ENCODE measurements around the gene DAG1.

DAG1 gene

GRCh38 chr3:49531218-49531617 lies 61.2 kb downstream of the DAG1 start:
- no peaks in the 10 kb centered on the region for H3K9me3 ChIP-seq (ENCODE audit: low read depth, low read length)
- no peak overlapping the region for H3K27ac ChIP-seq
- no peak overlapping the region for H3K4me3 ChIP-seq
- no peak overlapping the region for H3K9ac ChIP-seq (ENCODE audit: insufficient read length)
- no peaks in the 10 kb centered on the region; the same call in 1 of the 2 replicates for H3K36me3 ChIP-seq (ENCODE audit: insufficient read depth, low read length)
- TF ChIP-seq EZH2 (IDR thresholded peaks at IDR 0.05), result no peak
- TF ChIP-seq POLR2AphosphoS5 (IDR thresholded peaks at IDR 0.05; ENCODE audit: borderline replicate concordance, low read depth, low read length), result no peak
- DNase-seq (ENCODE audit: low read depth, low spot score), result no peak

DNA sequence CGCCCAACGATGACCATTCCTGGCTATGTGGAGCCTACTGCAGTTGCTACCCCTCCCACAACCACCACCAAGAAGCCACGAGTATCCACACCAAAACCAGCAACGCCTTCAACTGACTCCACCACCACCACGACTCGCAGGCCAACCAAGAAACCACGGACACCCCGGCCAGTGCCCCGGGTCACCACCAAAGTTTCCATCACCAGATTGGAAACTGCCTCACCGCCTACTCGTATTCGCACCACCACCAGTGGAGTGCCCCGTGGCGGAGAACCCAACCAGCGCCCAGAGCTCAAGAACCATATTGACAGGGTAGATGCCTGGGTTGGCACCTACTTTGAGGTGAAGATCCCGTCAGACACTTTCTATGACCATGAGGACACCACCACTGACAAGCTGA lies 61.6 kb downstream of the DAG1 start:
- H3K9ac ChIP-seq (ENCODE audit: insufficient read length), result no peak overlapping the region
- no peaks in the 10 kb centered on the region for H3K9me3 ChIP-seq (ENCODE audit: low read depth, low read length)
- TF ChIP-seq POLR2AphosphoS5 (IDR thresholded peaks at IDR 0.05; ENCODE audit: borderline replicate concordance, low read depth, low read length) (no peak), FOXP2 (optimal IDR thresholded peaks at IDR 0.05; ENCODE audit: control extremely low read depth, extremely low read length, insufficient read depth) (no peak), EZH2 (IDR thresholded peaks at IDR 0.05) (no peak)
- no peak overlapping the region for H3K4me3 ChIP-seq
- H3K27ac ChIP-seq, result no peak overlapping the region
- no peaks in the 10 kb centered on the region; the same call in 1 of the 2 replicates for H3K36me3 ChIP-seq (ENCODE audit: insufficient read depth, low read length)
- DNase-seq (ENCODE audit: low read depth, low spot score), result no peak

DNA sequence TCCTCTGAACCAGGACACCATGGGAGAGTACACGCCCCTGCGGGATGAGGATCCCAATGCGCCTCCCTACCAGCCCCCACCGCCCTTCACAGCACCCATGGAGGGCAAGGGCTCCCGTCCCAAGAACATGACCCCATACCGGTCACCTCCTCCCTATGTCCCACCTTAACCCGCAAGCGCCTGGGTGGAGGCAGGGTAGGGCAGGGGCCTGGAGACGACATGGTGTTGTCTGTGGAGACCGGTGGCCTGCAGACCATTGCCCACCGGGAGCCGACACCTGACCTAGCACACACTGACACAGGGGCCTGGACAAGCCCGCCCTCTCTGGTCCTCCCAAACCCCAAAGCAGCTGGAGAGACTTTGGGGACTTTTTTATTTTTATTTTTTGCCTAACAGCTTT lies 63.0 kb downstream of the DAG1 start:
- Histone ChIP-seq H3K9ac (ENCODE audit: insufficient read length) (no peak overlapping the region), H3K9me3 (ENCODE audit: low read depth, low read length) (no peaks in the 10 kb centered on the region), H3K4me3 (no peak overlapping the region), H3K27ac (no peak overlapping the region), H3K36me3 (ENCODE audit: insufficient read depth, low read length) (no peaks in the 10 kb centered on the region; the same call in 1 of the 2 replicates)
- no peak for TF ChIP-seq POLR2AphosphoS5 (IDR thresholded peaks at IDR 0.05; ENCODE audit: borderline replicate concordance, low read depth, low read length)
- no peak for TF ChIP-seq EZH2 (IDR thresholded peaks at IDR 0.05)
- no peak for TF ChIP-seq FOXP2 (optimal IDR thresholded peaks at IDR 0.05; ENCODE audit: control extremely low read depth, extremely low read length, insufficient read depth)
- DNase-seq (ENCODE audit: low read depth, low spot score), result no peak

DNA sequence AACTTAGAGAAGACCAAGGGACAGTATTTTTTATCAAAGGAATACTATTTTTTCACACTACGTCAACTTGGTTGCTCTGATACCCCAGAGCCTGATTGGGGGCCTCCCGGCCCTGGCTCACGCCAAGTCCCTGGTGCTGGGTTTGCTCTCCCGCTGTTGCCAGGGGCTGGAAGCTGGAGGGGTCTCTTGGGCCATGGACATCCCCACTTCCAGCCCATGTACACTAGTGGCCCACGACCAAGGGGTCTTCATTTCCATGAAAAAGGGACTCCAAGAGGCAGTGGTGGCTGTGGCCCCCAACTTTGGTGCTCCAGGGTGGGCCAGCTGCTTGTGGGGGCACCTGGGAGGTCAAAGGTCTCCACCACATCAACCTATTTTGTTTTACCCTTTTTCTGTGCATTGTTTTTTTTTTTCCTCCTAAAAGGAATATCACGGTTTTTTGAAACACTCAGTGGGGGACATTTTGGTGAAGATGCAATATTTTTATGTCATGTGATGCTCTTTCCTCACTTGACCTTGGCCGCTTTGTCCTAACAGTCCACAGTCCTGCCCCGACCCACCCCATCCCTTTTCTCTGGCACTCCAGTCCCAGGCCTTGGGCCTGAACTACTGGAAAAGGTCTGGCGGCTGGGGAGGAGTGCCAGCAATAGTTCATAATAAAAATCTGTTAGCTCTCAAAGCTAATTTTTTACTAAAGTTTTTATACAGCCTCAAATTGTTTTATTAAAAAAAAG lies 63.9 kb downstream of the DAG1 start:
- H3K9ac ChIP-seq (ENCODE audit: insufficient read length), result no peak overlapping the region
- no peaks in the 10 kb centered on the region; the same call in 1 of the 2 replicates for H3K36me3 ChIP-seq (ENCODE audit: insufficient read depth, low read length)
- H3K4me3 ChIP-seq, result no peak overlapping the region
- no peak overlapping the region for H3K27ac ChIP-seq
- H3K9me3 ChIP-seq (ENCODE audit: low read depth, low read length), result no peaks in the 10 kb centered on the region
- DNase-seq (ENCODE audit: low read depth, low spot score), result no peak
- TF ChIP-seq FOXP2 (optimal IDR thresholded peaks at IDR 0.05; ENCODE audit: control extremely low read depth, extremely low read length, insufficient read depth), result no peak
- no peak for TF ChIP-seq POLR2AphosphoS5 (IDR thresholded peaks at IDR 0.05; ENCODE audit: borderline replicate concordance, low read depth, low read length)
- TF ChIP-seq EZH2 (IDR thresholded peaks at IDR 0.05), result no peak

DNA sequence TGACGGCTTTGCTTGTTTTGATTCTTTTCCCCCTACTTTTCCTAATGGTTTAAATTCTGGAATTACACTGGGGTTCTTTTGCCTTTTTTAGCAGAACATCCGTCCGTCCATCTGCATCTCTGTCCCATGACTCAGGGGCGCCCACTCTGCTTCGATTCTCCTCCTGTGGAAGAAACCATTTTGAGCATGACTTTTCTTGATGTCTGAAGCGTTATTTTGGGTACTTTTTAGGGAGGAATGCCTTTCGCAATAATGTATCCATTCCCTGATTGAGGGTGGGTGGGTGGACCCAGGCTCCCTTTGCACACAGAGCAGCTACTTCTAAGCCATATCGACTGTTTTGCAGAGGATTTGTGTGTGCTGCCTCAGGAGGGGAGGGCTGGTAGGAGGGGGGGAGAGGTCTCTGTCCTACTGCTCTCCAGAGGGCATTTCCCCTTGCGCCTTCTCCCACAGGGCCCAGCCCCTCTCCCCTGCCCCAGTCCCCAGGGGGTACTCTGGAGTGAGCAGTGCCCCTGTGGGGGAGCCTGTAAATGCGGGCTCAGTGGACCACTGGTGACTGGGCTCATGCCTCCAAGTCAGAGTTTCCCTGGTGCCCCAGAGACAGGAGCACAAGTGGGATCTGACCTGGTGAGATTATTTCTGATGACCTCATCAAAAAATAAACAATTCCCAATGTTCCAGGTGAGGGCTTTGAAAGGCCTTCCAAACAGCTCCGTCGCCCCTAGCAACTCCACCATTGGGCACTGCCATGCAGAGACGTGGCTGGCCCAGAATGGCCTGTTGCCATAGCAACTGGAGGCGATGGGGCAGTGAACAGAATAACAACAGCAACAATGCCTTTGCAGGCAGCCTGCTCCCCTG lies 64.7 kb downstream of the DAG1 start:
- no peaks in the 10 kb centered on the region for H3K9me3 ChIP-seq (ENCODE audit: low read depth, low read length)
- no peak overlapping the region for H3K9ac ChIP-seq (ENCODE audit: insufficient read length)
- no peak for TF ChIP-seq EZH2 (IDR thresholded peaks at IDR 0.05)
- no peak for TF ChIP-seq POLR2AphosphoS5 (IDR thresholded peaks at IDR 0.05; ENCODE audit: borderline replicate concordance, low read depth, low read length)
- no peak for TF ChIP-seq FOXP2 (optimal IDR thresholded peaks at IDR 0.05; ENCODE audit: control extremely low read depth, extremely low read length, insufficient read depth)
- H3K36me3 ChIP-seq (ENCODE audit: insufficient read depth, low read length), result no peaks in the 10 kb centered on the region; the same call in 1 of the 2 replicates
- no peak for DNase-seq (ENCODE audit: low read depth, low spot score)
- no peak overlapping the region for H3K27ac ChIP-seq
- no peak overlapping the region for H3K4me3 ChIP-seq

DNA sequence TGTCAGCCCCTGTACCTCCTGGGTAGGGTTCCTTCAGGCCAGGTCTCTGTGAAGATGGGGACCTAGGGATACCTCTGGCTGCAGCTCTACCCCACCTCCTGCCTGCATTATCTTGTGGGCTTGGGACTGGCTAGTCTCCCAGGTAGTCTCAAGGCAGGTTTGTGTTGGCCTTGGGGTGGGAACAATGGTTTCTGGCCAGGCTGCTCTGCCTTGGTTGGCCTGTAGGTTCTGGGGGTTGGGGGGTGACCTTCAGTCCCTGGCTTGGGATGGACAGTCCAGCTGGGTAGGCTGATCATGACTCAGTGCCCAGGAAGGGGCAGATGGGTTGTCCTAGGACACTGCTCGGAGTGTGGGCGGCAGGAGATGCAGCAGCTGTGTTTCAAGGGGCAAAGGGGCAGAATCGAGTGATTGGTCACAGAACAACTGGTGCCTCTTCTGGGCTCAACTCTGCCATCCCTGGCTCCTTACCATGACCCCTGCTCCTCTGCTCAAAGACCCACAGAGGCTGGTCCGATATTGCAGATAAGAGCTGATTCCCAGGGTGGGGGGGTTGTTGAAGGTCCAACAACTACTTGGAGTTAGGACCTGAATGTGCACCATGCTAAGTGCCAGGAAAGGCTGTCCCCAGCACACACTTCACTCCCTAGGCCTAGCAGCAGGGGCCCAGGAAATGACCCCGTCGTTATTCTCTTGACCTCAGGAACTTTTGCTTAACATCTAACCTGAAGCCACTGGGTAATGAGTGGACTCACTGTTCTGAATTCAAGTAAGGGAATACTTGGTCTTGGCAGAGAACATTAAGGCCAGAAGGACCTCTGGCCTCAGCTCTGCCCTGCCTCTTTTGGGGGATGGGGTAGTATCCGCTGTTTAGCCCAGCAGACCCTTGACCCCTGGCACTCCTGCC lies 66.2 kb downstream of the DAG1 start:
- no peak for TF ChIP-seq POLR2AphosphoS5 (IDR thresholded peaks at IDR 0.05; ENCODE audit: borderline replicate concordance, low read depth, low read length)
- no peak for TF ChIP-seq EZH2 (IDR thresholded peaks at IDR 0.05)
- TF ChIP-seq FOXP2 (optimal IDR thresholded peaks at IDR 0.05; ENCODE audit: control extremely low read depth, extremely low read length, insufficient read depth), result no peak
- no peak overlapping the region for H3K27ac ChIP-seq
- no peak for DNase-seq (ENCODE audit: low read depth, low spot score)
- H3K9ac ChIP-seq (ENCODE audit: insufficient read length), result no peak overlapping the region
- no peak overlapping the region for H3K4me3 ChIP-seq
- no peaks in the 10 kb centered on the region; the same call in 1 of the 2 replicates for H3K36me3 ChIP-seq (ENCODE audit: insufficient read depth, low read length)
- no peaks in the 10 kb centered on the region for H3K9me3 ChIP-seq (ENCODE audit: low read depth, low read length)

- H3K4me3 ChIP-seq, result no peak overlapping the region
- no peaks in the 10 kb centered on the region for H3K36me3 ChIP-seq (ENCODE audit: insufficient read depth, low read length)
- H3K27ac ChIP-seq, result no peak overlapping the region
- H3K9ac ChIP-seq (ENCODE audit: insufficient read length), result no peak overlapping the region
- no peak for TF ChIP-seq POLR2AphosphoS5 (IDR thresholded peaks at IDR 0.05; ENCODE audit: borderline replicate concordance, low read depth, low read length)
- TF ChIP-seq EZH2 (IDR thresholded peaks at IDR 0.05), result no peak
- TF ChIP-seq FOXP2 (optimal IDR thresholded peaks at IDR 0.05; ENCODE audit: control extremely low read depth, extremely low read length, insufficient read depth), result no peak
- no peaks in the 10 kb centered on the region for H3K9me3 ChIP-seq (ENCODE audit: low read depth, low read length)
- no peak for DNase-seq (ENCODE audit: low read depth, low spot score)
These were observed 66.9 kb downstream of the DAG1 start for GRCh38 chr3:49536875-49537533.

All from SK-N-MC (cell line).